Loucy (cell line): Measurements from ENCODE around the gene PAXIP1.
"Not testable (repeated sequence)": the region's sequence is repeated elsewhere in the genome, so short reads cannot be mapped to it uniquely, and the experiment has no call there.

Experiments
- H2AFZ ChIP-seq: fragments of 200-600 bp; sonication (generic); 2 replicates; pipeline ENCODE4 v1.6.0; 2016; ENCODE audit warnings: antibody characterized with exemption, mild to moderate bottlenecking, low read length, moderate library complexity
- H3F3A ChIP-seq: fragments of 200-600 bp; 2 replicates; pipeline ENCODE4 v1.6.0; 2016; ENCODE audit warnings: antibody characterized with exemption, low read depth, mild to moderate bottlenecking
- H3K27me3 ChIP-seq: fragments of 200-600 bp; sonication (generic); 2 replicates; pipeline ENCODE4 v1.6.1; 2014; ENCODE audit warnings: low read length, mild to moderate bottlenecking; ENCODE audit not compliant: insufficient read depth, poor library complexity, severe bottlenecking
- H3K36me3 ChIP-seq: fragments of 200-600 bp; sonication (generic); 2 replicates; pipeline ENCODE4 v1.6.1; 2016; ENCODE audit warnings: low read length; ENCODE audit not compliant: insufficient read depth
- H3K4me1 ChIP-seq: fragments of 200-600 bp; sonication (generic); 2 replicates; pipeline ENCODE4 v1.5.1; 2014; ENCODE audit warnings: low read length, mild to moderate bottlenecking; ENCODE audit not compliant: insufficient read depth, poor library complexity, severe bottlenecking
- H3K4me2 ChIP-seq: fragments of 200-600 bp; sonication (generic); 2 replicates; pipeline ENCODE4 v1.6.0; 2014; ENCODE audit warnings: antibody characterized with exemption, low read length, low read depth, mild to moderate bottlenecking; ENCODE audit not compliant: poor library complexity, severe bottlenecking
- H3K4me3 ChIP-seq: fragments of 200-600 bp; sonication (generic); 2 replicates; pipeline ENCODE4 v1.5.1; 2014; ENCODE audit warnings: low read length, mild to moderate bottlenecking, mixed read lengths; ENCODE audit not compliant: poor library complexity, severe bottlenecking
- H3K79me2 ChIP-seq: fragments of 200-600 bp; sonication (generic); 2 replicates; pipeline ENCODE4 v1.6.1; 2014; ENCODE audit warnings: low read length; ENCODE audit not compliant: insufficient read depth
- H3K9ac ChIP-seq: fragments of 200-600 bp; sonication (generic); 2 replicates; pipeline ENCODE4 v1.6.0; 2014; ENCODE audit warnings: mild to moderate bottlenecking, low read depth, low read length, moderate library complexity; ENCODE audit not compliant: poor library complexity, severe bottlenecking
- H3K9me2 ChIP-seq: fragments of 200-600 bp; sonication (generic); replicated peaks from 2 replicates; pipeline ENCODE4 v1.6.1; 2016; ENCODE audit warnings: low read depth, low read length, mixed read lengths
- H3K9me3 ChIP-seq: fragments of 200-600 bp; sonication (generic); 2 replicates; pipeline ENCODE4 v1.6.1; 2014; ENCODE audit warnings: mild to moderate bottlenecking, antibody characterized with exemption, low read length, low read depth; ENCODE audit not compliant: insufficient read depth
- H4K20me1 ChIP-seq: fragments of 200-600 bp; sonication (generic); 2 replicates; pipeline ENCODE4 v1.6.0; 2014; ENCODE audit warnings: antibody characterized with exemption, low read length, mild to moderate bottlenecking; ENCODE audit not compliant: insufficient read depth, poor library complexity, severe bottlenecking
- CTCF ChIP-seq: fragments of 200-600 bp; sonication (generic); conservative IDR thresholded peaks from 2 replicates; pipeline ENCODE4 v1.5.1; 2014; ENCODE audit warnings: mild to moderate bottlenecking, antibody characterized with exemption, low read length
- EZH2phosphoT487 ChIP-seq: fragments of 200-600 bp; IDR thresholded peaks from 2 replicates; pipeline ENCODE4 v1.6.1; 2018; ENCODE audit warnings: antibody characterized with exemption, mild to moderate bottlenecking, moderate library complexity, borderline replicate concordance

The PAXIP1 gene

DNA sequence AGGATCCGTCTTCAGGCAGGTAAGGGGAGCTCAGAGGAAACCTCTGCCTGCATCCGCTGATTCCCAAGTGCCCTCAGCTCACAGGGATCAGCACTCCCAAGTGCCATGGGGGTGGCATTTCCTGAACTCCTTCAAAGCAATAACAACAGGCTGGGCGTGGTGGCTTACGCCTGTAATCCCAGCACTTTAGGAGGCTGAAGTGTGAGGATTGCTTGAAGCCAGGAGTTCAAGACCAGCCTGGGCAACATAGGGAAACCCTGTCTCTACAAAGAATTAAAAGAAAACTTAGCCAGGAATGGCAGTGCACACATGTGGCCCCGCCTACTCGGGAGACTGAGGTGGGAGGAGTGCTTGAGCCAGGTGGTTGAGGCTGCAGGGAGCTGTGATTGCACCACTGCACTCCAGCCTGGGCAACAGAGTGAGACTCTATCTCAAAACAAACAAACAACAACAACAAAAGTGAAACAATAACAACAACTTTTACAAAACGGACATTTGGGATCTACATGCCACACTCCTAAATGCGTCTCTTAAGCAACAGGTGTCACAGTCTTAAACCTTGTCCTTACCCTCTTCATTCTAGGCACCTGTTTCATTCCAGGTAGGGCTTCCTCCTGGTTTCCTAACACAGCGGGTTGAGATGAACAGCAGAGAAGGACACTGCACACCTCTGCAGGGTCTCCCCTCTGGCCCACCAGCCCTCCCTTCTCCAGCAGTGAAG lies 73.8 kb downstream of the PAXIP1 start:
- Histone ChIP-seq H3K4me1 (peaks cover 21% of the 10 kb centered on the region), H3F3A (no peaks in the 10 kb centered on the region), H3K9ac (peak overlapping the region; percentile 80), H3K9me3 (peaks cover 12% of the 10 kb centered on the region; the same call in 1 of the 2 replicates), H2AFZ (peak overlapping the region; percentile 94), H3K36me3 (no peaks in the 10 kb centered on the region), H3K4me2 (peak overlapping the region; percentile 86), H3K79me2 (no peaks in the 10 kb centered on the region), H3K4me3 (peak overlapping the region; percentile 92), H3K9me2 (no peaks in the 10 kb centered on the region), H4K20me1 (no peaks in the 10 kb centered on the region), H3K27me3 (no peaks in the 10 kb centered on the region)
- no peak for TF ChIP-seq EZH2phosphoT487
- TF ChIP-seq CTCF: no peak

GRCh38 chr7:154928136-154929005 lies 74.6 kb downstream of the PAXIP1 start:
- Histone ChIP-seq H3K4me3 (peak overlapping the region; percentile 92), H3K36me3 (no peaks in the 10 kb centered on the region), H2AFZ (peak overlapping the region; percentile 94), H3K4me1 (peaks cover 21% of the 10 kb centered on the region), H3K4me2 (peak overlapping the region; percentile 86), H3K9me3 (peaks cover 4% of the 10 kb centered on the region; the same call in 1 of the 2 replicates), H3K79me2 (no peaks in the 10 kb centered on the region), H3K9ac (peak overlapping the region; percentile 80), H3K9me2 (no peaks in the 10 kb centered on the region), H4K20me1 (no peaks in the 10 kb centered on the region), H3F3A (no peaks in the 10 kb centered on the region), H3K27me3 (no peaks in the 10 kb centered on the region)
- TF ChIP-seq EZH2phosphoT487 (no peak), CTCF (no peak)

- peak overlapping the region; percentile 80 for H3K9ac ChIP-seq
- peaks cover 21% of the 10 kb centered on the region for H3K4me1 ChIP-seq
- H3K36me3 ChIP-seq: no peaks in the 10 kb centered on the region
- H3K27me3 ChIP-seq: no peaks in the 10 kb centered on the region
- no peaks in the 10 kb centered on the region for H3K9me3 ChIP-seq
- H3K79me2 ChIP-seq: no peaks in the 10 kb centered on the region
- H3K4me3 ChIP-seq: peak overlapping the region; percentile 92
- H3K9me2 ChIP-seq: no peaks in the 10 kb centered on the region
- TF ChIP-seq EZH2phosphoT487: no peak
- peak; percentile 82 for TF ChIP-seq CTCF
- H4K20me1 ChIP-seq: no peaks in the 10 kb centered on the region
- H2AFZ ChIP-seq: peak overlapping the region; percentile 94
- no peaks in the 10 kb centered on the region for H3F3A ChIP-seq
- H3K4me2 ChIP-seq: peak overlapping the region; percentile 86
Observed at GRCh38 chr7:154927624-154928125, 75.2 kb downstream of the PAXIP1 start.

DNA sequence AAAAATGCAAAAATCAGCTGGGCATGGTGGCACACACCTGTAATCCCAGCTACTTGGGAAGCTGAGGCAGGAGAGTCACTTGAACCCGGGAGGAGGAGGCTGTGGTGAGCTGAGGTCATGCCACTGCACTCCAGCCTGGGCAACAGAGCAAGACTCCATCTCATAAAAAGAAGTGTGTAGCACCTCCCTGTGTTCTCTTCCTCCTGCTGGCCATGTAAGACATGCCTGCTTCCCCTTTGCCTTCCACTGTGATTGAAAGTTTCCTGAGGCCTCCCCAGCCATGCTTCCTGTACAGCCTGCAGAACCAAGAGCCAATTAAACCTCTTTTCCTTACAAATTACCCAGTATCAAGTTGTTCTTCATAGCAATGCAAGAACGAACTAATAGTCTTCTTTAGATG lies 80.5 kb downstream of the PAXIP1 start:
- not testable (repeated sequence) for H3K9me3 ChIP-seq, H3F3A ChIP-seq, H3K27me3 ChIP-seq, H3K9me2 ChIP-seq, H3K9ac ChIP-seq, H3K4me2 ChIP-seq, H3K36me3 ChIP-seq, H3K4me1 ChIP-seq, H3K4me3 ChIP-seq, H3K79me2 ChIP-seq, H2AFZ ChIP-seq, H4K20me1 ChIP-seq
